ENCODE results near the gene GSG1L. TPM values are rescaled to one million over a fixed set of nuclear protein-coding genes. Genes with fewer than 3 reads are reported as not detected.

GSG1L gene
- total and polyA plus RNA-seq, 2 donors, result 0.07 TPM; not detected in 1

DNA sequence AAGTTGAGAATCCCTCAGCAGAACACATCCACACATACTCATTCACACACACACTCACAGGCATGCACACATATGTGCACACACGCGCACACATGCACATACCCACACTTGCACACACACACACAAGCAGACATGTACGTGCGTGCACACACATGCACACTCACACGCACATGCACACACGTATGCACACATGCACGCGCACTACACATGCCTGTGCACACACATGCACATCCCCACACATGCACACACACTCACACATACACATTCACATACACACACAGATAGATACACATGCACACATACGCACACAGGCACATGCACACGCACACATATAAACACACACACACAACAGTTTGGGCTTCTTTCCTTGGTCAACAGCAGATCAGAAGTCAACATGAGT is 24.0 kb downstream of the GSG1L start:
- H3K4me3 ChIP-seq (ENCODE audit: low read length in 2 of 2), result no peak overlapping the region
- no peaks in the 10 kb centered on the region for H3K27me3 ChIP-seq (ENCODE audit: control insufficient read depth in 2 of 2, insufficient read depth in 1 of 2, low read length in 1 of 2)
- 99% methylated on average over 10 of the region's 10 CpGs for WGBS
- no peak for DNase-seq (ENCODE audit: low read depth in 6 of 9, low spot score in 9 of 9)
- no peaks in the 10 kb centered on the region for H3K9me3 ChIP-seq (ENCODE audit: control insufficient read depth in 2 of 2, insufficient read depth in 1 of 2, low read length in 1 of 2)
- H3K4me1 ChIP-seq (ENCODE audit: control insufficient read depth in 2 of 2, insufficient read depth in 2 of 2, low read length in 2 of 2), result no peaks in the 10 kb centered on the region
- no peak overlapping the region for H3K27ac ChIP-seq (ENCODE audit: low read depth in 1 of 2, low read length in 1 of 2)
- no peaks in the 10 kb centered on the region for H3K36me3 ChIP-seq (ENCODE audit: control insufficient read depth in 2 of 2, insufficient read depth in 2 of 2, low read length in 1 of 2)

DNA sequence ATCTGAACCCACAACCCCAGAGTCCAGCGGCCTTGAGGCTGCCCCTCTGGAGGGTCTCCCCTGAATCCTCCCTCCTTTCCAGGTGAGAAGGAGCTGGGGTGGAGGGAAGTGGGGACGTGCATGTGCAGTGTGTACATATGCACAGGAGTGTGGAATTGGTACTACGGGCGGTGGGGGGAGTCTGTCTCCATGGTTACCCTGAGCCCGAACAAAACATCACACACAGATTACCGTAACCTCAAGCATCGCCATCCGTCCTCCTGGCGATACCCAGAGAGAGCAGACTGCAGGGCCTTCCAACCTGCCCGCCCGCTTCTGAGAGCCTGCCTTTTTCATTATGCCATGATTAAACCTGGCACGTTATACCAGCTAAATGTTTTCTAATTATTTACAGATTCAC is 25.1 kb downstream of the GSG1L start:
- Histone ChIP-seq H3K4me3 (ENCODE audit: low read length in 2 of 2) (no peak overlapping the region), H3K4me1 (ENCODE audit: control insufficient read depth in 2 of 2, insufficient read depth in 2 of 2, low read length in 2 of 2) (no peaks in the 10 kb centered on the region), H3K36me3 (ENCODE audit: control insufficient read depth in 2 of 2, insufficient read depth in 2 of 2, low read length in 1 of 2) (no peaks in the 10 kb centered on the region), H3K9me3 (ENCODE audit: control insufficient read depth in 2 of 2, insufficient read depth in 1 of 2, low read length in 1 of 2) (peaks cover 0 to 2% of the 10 kb centered on the region in 2 donors), H3K27ac (ENCODE audit: low read depth in 1 of 2, low read length in 1 of 2) (no peak overlapping the region), H3K27me3 (ENCODE audit: control insufficient read depth in 2 of 2, insufficient read depth in 1 of 2, low read length in 1 of 2) (no peaks in the 10 kb centered on the region)
- DNase-seq (ENCODE audit: low read depth in 6 of 9, low spot score in 9 of 9), result no peak
- 96% methylated on average over 12 of the region's 12 CpGs for WGBS

DNA sequence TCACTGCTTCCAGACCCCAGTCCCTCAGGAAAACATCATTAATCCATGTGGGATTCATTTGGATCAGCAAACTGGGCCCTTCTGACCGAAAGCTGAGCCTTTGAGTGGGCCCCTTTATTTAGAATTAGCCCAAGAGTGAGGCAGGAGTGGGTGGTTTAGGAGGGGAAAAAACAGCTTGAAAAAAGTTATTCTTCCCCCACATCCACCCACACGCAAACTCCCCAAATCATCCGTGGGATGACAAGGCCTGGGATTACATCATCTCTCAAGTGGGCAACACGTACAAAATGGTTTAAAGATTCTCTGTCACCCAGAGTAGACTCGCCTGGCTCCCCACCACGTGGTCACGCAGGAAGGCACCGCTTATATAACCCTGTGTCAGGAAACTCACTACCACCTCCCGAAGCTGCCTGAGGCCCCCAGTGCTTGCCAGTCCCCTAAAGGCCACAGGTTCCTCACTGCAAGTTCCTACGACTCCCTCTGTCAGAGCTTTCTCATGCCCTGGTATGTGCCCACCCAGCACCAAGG is 27.6 kb downstream of the GSG1L start:
- Histone ChIP-seq H3K27ac (ENCODE audit: low read depth in 1 of 2, low read length in 1 of 2) (no peak overlapping the region), H3K27me3 (ENCODE audit: control insufficient read depth in 2 of 2, insufficient read depth in 1 of 2, low read length in 1 of 2) (no peaks in the 10 kb centered on the region), H3K4me1 (ENCODE audit: control insufficient read depth in 2 of 2, insufficient read depth in 2 of 2, low read length in 2 of 2) (no peaks in the 10 kb centered on the region), H3K4me3 (ENCODE audit: low read length in 2 of 2) (no peak overlapping the region), H3K9me3 (ENCODE audit: control insufficient read depth in 2 of 2, insufficient read depth in 1 of 2, low read length in 1 of 2) (peaks cover 0 to 2% of the 10 kb centered on the region in 2 donors), H3K36me3 (ENCODE audit: control insufficient read depth in 2 of 2, insufficient read depth in 2 of 2, low read length in 1 of 2) (no peaks in the 10 kb centered on the region)
- WGBS, result 40% methylated on average over 10 of the region's 10 CpGs
- DNase-seq (ENCODE audit: low read depth in 6 of 9, low spot score in 9 of 9), result no peak

DNA sequence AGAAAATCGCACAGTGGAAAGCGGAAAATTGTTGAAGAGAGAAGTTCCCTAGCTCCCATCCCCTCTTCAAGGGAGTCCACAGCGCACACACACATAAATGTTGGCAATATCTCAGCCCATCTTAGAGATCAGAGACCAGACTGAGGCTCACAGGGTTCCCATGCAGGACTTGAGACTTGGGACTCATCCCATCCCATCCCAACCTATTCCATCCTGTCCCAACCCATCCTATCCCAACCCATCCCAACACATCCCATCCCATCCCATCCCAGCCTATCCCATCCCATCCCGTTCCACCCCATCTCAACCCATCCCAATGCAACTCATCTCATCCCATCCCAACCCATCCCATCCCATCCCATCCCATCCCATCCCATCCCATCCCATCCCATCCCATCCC is 29.6 kb downstream of the GSG1L start:
- H3K27ac ChIP-seq (ENCODE audit: low read depth in 1 of 2, low read length in 1 of 2), result no peak overlapping the region
- H3K36me3 ChIP-seq (ENCODE audit: control insufficient read depth in 2 of 2, insufficient read depth in 2 of 2, low read length in 1 of 2), result no peaks in the 10 kb centered on the region
- DNase-seq (ENCODE audit: low read depth in 6 of 9, low spot score in 9 of 9), result no peak
- peaks cover 0 to 2% of the 10 kb centered on the region in 2 donors for H3K9me3 ChIP-seq (ENCODE audit: control insufficient read depth in 2 of 2, insufficient read depth in 1 of 2, low read length in 1 of 2)
- H3K4me3 ChIP-seq (ENCODE audit: low read length in 2 of 2), result no peak overlapping the region
- 95% methylated on average over 4 of the region's 4 CpGs for WGBS
- H3K4me1 ChIP-seq (ENCODE audit: control insufficient read depth in 2 of 2, insufficient read depth in 2 of 2, low read length in 2 of 2), result no peaks in the 10 kb centered on the region
- no peaks in the 10 kb centered on the region for H3K27me3 ChIP-seq (ENCODE audit: control insufficient read depth in 2 of 2, insufficient read depth in 1 of 2, low read length in 1 of 2)

DNA sequence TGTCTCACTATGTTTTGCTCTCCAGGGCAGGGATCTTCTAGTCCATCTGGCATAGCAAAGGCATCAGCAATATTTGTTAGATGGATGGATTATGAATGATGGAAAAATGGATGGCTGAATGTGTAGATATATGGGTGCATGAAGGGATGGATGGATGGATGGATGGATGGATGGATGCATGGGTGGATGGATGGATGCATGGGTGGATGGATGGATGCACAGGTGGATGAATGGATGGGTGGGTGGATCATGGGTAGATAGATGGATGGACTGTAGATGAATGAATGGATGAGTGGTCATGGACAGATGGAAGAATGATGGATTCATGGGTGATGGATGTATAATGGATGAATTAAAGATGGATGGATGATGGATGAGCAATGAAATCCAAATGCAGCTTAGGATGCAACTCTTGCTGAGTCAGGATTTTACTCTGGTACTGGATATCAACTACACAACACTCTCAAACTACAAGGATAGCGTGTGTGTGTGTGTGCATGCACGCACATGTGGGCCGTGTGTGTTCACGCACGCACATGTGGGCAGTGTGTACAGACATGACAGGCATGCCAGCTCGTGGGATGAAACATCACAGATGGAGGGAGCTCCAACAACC is 34.0 kb downstream of the GSG1L start:
- Histone ChIP-seq H3K27me3 (ENCODE audit: control insufficient read depth in 2 of 2, insufficient read depth in 1 of 2, low read length in 1 of 2) (no peaks in the 10 kb centered on the region), H3K9me3 (ENCODE audit: control insufficient read depth in 2 of 2, insufficient read depth in 1 of 2, low read length in 1 of 2) (peaks cover 0 to 2% of the 10 kb centered on the region in 2 donors), H3K36me3 (ENCODE audit: control insufficient read depth in 2 of 2, insufficient read depth in 2 of 2, low read length in 1 of 2) (no peaks in the 10 kb centered on the region), H3K4me1 (ENCODE audit: control insufficient read depth in 2 of 2, insufficient read depth in 2 of 2, low read length in 2 of 2) (no peaks in the 10 kb centered on the region), H3K27ac (ENCODE audit: low read depth in 1 of 2, low read length in 1 of 2) (no peak overlapping the region), H3K4me3 (ENCODE audit: low read length in 2 of 2) (no peak overlapping the region)
- no peak for DNase-seq (ENCODE audit: low read depth in 6 of 9, low spot score in 9 of 9)
- 94% methylated on average over 6 of the region's 6 CpGs for WGBS

DNA sequence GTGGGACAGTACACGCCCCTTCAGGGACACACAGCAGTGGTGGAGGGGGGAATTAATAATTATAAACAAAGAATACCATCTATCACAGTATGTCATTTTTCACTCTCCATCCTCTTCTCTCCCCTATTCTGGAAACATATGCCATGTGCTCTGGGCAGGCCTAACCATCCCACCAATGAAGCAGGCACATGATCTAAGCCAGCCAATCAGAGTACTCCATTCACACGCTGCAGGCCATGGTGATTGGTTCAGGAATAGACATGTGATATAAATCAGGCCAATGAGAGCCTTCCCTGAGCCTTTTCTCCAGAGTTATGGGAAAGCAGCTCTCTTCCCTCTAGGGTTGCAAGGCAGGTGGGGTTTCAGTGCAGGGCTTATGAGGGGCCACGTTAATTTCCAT is 36.5 kb downstream of the GSG1L start:
- H3K27me3 ChIP-seq (ENCODE audit: control insufficient read depth in 2 of 2, insufficient read depth in 1 of 2, low read length in 1 of 2), result no peaks in the 10 kb centered on the region
- H3K9me3 ChIP-seq (ENCODE audit: control insufficient read depth in 2 of 2, insufficient read depth in 1 of 2, low read length in 1 of 2), result no peaks in the 10 kb centered on the region
- DNase-seq (ENCODE audit: low read depth in 6 of 9, low spot score in 9 of 9), result no peak
- H3K36me3 ChIP-seq (ENCODE audit: control insufficient read depth in 2 of 2, insufficient read depth in 2 of 2, low read length in 1 of 2), result no peaks in the 10 kb centered on the region
- WGBS, result 92% methylated on average over 3 of the region's 3 CpGs
- H3K27ac ChIP-seq (ENCODE audit: low read depth in 1 of 2, low read length in 1 of 2), result no peak overlapping the region
- no peak overlapping the region for H3K4me3 ChIP-seq (ENCODE audit: low read length in 2 of 2)
- H3K4me1 ChIP-seq (ENCODE audit: control insufficient read depth in 2 of 2, insufficient read depth in 2 of 2, low read length in 2 of 2), result no peaks in the 10 kb centered on the region

DNA sequence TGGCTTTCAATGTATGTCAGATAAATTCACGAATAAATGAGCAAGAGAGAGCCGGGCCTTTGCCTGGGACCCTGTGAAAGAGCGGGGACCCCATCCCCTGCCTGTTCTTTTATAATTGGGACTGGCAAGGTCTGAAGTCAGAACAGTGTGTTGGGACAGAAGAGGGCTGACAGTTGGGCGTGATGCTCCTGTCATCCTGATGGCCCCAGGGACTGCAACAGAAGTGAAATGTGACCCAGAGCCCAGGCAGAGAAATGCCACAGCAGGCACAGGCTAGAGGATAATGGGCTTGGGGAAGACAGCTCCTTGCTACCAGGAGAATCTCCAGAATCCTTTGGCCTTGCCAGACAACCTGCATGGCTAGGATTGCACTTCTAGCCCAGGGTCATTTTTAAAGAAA is 37.9 kb downstream of the GSG1L start:
- no peaks in the 10 kb centered on the region for H3K27me3 ChIP-seq (ENCODE audit: control insufficient read depth in 2 of 2, insufficient read depth in 1 of 2, low read length in 1 of 2)
- no peaks in the 10 kb centered on the region for H3K4me1 ChIP-seq (ENCODE audit: control insufficient read depth in 2 of 2, insufficient read depth in 2 of 2, low read length in 2 of 2)
- no peak overlapping the region for H3K4me3 ChIP-seq (ENCODE audit: low read length in 2 of 2)
- DNase-seq (ENCODE audit: low read depth in 6 of 9, low spot score in 9 of 9), result no peak
- no peaks in the 10 kb centered on the region for H3K9me3 ChIP-seq (ENCODE audit: control insufficient read depth in 2 of 2, insufficient read depth in 1 of 2, low read length in 1 of 2)
- no peaks in the 10 kb centered on the region for H3K36me3 ChIP-seq (ENCODE audit: control insufficient read depth in 2 of 2, insufficient read depth in 2 of 2, low read length in 1 of 2)
- no peak overlapping the region for H3K27ac ChIP-seq (ENCODE audit: low read depth in 1 of 2, low read length in 1 of 2)
- WGBS, result 94% methylated on average over 4 of the region's 4 CpGs

DNA sequence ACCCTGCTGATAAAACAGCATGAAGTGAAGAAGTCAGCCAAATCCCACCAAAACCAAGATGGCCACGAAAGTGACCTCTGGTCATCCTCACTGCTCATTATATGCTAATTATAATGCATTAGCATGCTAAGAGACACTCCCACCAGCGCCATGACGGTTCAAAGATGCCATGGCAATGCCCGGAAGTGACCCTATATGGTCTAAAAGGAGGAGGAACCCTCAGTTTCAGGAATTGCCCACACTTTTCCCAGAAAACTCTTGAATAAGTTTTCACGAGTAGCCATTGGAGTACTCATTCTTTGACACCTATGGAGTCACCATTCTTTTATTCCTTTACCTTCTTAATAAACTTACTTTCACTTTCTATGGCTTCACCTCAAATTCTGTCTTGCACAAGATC is 44.3 kb downstream of the GSG1L start:
- H3K27ac ChIP-seq (ENCODE audit: low read depth in 1 of 2, low read length in 1 of 2), result no peak overlapping the region
- H3K4me1 ChIP-seq (ENCODE audit: control insufficient read depth in 2 of 2, insufficient read depth in 2 of 2, low read length in 2 of 2), result no peaks in the 10 kb centered on the region
- no peaks in the 10 kb centered on the region for H3K9me3 ChIP-seq (ENCODE audit: control insufficient read depth in 2 of 2, insufficient read depth in 1 of 2, low read length in 1 of 2)
- H3K27me3 ChIP-seq (ENCODE audit: control insufficient read depth in 2 of 2, insufficient read depth in 1 of 2, low read length in 1 of 2), result no peaks in the 10 kb centered on the region
- H3K4me3 ChIP-seq (ENCODE audit: low read length in 2 of 2), result no peak overlapping the region
- H3K36me3 ChIP-seq (ENCODE audit: control insufficient read depth in 2 of 2, insufficient read depth in 2 of 2, low read length in 1 of 2), result no peaks in the 10 kb centered on the region
- DNase-seq (ENCODE audit: low read depth in 6 of 9, low spot score in 9 of 9), result no peak
- 86% methylated on average over 5 of the region's 5 CpGs for WGBS

DNA sequence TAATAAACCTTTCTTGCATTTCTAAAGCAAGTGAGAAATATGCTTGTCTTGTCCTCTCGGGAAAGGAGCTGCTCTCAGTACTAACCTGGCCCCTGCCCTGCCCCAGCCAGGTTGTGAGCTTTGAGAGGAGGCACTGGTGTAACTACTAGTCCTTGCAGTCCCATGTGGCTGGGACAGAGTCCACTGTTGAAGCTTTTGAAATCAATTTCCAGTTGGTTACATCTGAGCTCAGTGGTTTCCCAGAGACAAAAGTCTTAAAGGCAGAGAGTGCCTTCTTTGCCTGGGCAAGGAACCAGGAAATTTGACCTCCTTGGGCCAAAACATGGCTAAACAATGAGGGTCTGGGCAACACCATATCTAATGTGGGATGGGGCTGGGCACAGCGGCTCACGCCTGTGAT is 48.7 kb downstream of the GSG1L start:
- Histone ChIP-seq H3K4me3 (ENCODE audit: low read length in 2 of 2) (no peak overlapping the region), H3K27me3 (ENCODE audit: control insufficient read depth in 2 of 2, insufficient read depth in 1 of 2, low read length in 1 of 2) (peaks cover 0 to 5% of the 10 kb centered on the region in 2 donors), H3K9me3 (ENCODE audit: control insufficient read depth in 2 of 2, insufficient read depth in 1 of 2, low read length in 1 of 2) (no peaks in the 10 kb centered on the region), H3K4me1 (ENCODE audit: control insufficient read depth in 2 of 2, insufficient read depth in 2 of 2, low read length in 2 of 2) (no peaks in the 10 kb centered on the region), H3K36me3 (ENCODE audit: control insufficient read depth in 2 of 2, insufficient read depth in 2 of 2, low read length in 1 of 2) (no peaks in the 10 kb centered on the region), H3K27ac (ENCODE audit: low read depth in 1 of 2, low read length in 1 of 2) (no peak overlapping the region)
- 92% methylated on average over 3 of the region's 3 CpGs for WGBS
- no peak for DNase-seq (ENCODE audit: low read depth in 6 of 9, low spot score in 9 of 9)

Measured in thymus (tissue), 11 donors.